HG02759 (cell line): ENCODE data around the gene MON2.

Experiments used
- ATAC-seq: cut with Tn5 transposase; IDR thresholded peaks from one replicate; pipeline ENCODE4 v1.9.1; 2021; ENCODE audit warnings: mild to moderate bottlenecking, moderate library complexity; ENCODE audit not compliant: unreplicated experiment

MON2 gene

DNA sequence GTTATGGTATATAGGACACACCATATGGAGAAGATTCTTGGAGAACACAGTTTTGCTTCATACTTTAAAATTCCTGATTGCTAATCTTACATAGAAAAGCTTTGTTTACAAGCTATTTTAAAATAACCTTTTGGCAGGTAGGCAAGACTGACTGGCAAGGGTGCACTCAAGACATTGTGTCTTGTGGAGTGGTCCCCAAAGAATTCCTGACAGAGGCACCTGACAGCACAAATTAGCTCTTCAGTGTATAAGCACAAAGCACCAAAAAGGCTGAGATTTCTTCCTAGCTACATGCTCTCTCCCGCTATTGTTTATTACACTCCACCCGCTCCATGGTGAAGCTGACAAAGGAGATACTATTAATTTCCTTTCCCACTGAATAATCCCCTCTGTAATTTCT lies 139.4 kb downstream of the MON2 start:
- no peak for ATAC-seq

DNA sequence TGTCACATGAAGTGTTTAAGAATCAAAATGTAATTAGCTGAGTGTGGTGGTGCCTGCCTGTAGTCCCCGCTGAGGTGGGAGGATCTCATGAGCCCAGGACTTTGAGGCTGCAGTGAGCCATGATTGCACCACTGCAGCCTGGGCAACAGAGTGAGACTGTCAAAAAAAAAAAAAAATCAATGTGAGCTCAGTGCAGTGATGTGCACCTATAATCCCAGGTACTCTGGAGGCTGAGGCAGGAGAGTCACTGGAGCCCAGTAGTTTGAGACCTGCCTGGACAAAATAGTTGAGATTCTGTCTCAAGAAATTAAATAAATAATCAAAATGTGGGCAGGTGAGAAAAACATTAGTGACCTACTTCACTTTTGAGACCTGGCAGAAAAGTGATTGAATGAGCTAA lies 140.0 kb downstream of the MON2 start:
- no peak for ATAC-seq

DNA sequence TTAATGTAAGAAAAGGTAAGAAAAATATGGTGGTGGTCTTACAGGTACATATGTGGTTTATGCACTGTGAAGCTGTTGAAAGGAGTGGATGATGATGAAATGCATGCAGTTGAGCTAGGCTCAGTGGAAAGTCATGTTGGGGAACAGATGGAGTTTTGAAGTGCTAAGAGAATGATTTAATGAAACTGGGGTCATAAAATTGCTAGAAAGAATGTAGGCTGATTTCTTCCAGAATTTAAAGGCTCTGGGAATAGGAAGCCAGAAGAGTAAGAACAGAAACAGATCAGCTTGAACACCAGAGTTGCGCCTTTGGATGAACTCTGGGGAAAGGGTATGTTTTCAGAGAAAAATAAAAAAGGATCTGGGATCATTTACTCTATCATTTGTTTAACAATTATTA lies 146.5 kb downstream of the MON2 start:
- no peak for ATAC-seq

DNA sequence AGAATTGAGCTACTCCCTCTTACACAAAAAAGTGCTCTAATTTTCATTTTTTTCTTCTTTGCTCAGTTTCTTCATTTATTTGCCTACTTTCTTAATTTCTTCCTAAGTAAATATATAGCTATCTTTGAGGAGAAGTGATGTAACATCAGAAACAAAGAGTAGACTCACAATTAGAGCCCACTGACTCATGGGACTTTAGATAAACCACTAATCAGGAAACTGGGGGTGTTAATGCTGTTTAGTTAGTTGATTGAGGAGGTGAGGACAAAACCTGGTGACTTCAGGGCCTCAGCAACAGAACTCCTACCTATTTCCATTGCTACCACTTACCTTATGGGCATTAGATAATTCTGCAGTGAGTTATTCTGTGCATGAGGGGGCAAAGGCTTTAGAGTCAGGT lies 151.7 kb downstream of the MON2 start:
- no peak for ATAC-seq

DNA sequence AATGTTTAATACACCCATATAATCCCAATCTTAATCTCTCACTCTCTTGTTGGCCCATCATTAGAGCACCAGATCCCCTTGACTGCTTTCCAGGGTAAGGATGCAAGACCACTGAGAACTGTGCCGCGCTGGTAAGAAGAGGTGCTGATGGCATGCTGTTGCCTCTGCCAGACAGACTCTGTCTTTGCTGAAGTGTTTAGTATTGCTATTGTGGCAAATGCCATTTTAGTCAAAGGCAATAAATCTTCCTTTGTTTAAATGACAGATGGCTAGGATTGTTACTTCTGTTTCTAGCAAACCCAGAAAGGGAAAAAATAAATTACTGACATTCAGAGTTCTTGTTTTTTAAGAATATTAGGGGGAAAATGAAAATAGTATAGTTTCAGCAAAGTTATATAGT lies 152.3 kb downstream of the MON2 start:
- ATAC-seq: no peak

DNA sequence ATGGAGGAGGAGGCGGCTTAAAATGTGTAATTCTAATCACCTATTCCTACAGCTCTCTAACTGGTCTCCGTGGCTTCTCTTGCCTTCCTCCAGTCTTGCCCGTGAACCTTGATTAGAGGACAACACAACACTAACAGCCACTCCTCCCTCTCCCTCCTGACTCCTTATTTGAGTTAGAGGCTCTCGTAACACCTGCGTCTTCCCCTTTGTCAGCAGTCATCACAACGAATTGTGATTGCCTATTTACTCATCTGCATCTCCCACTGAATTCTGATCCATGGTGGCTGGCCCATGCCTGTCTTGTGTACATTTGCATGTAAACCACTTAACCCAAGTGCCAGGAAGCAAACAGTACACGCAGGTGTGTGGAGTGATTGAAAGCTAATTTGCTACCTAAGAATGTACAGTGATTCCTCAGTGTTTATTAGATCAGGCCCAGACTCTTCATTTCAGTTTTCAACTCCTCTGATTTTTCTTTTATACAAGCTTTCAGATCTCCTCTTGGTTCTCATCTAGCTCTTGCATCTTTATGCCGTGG lies 154.5 kb downstream of the MON2 start:
- ATAC-seq: no peak

DNA sequence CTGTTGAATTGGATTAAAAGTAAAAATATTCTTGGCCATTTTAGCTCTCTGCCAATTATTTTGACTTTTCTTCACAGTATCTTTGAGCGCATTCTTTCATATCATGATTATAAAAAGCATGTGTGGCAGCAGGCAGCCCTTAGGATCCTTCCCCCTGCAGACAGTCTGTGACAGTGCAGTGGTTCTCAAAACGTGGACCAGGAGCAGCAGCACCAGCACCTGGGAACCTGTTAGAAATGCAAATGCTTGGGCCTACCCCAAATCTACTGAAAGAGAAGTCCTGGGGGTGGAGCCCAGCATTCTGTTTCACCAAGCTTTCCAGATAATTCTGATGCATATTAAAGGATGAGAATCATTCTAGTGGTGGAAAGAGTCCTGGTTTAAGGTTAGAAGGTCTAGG lies 155.6 kb downstream of the MON2 start:
- ATAC-seq: no peak

DNA sequence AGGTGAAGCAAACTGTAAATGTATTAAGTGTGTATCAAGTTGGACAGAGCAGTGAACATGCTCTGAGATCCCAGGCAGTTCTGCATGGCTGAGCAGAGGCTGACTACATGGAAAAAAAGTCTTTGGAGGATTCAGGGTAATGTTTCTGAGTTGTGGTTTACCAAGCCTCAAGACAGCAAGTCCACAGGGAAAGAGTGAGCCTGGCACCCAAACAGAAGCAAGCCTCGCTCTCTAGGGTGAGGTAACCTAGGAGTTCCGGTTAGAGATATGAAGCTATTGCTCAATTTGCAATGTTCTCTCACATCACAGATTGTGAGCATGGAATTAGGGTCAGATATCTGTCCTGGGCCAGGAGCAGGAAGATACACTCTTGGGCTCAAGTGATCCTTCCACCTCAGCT lies 158.6 kb downstream of the MON2 start:
- ATAC-seq: no peak

DNA sequence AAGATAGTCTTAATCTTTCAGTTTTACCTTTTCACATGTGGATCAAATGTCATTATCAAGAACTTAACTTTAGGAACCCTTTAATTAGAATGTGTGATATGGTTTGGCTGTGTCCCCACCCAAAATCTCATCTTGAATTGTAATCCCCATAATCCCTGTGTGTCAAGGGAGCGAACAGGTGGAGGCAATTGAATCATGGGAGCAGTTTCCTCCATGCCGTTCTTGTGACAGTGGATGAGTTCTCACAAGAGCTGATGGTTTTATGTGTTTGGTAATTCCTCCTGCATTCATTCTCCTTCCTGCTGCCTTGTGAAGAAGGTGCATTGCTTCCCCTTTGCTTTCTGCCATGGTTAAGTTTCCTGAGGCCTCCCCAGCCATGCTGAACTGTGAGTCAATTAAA lies 160.6 kb downstream of the MON2 start:
- no peak for ATAC-seq

DNA sequence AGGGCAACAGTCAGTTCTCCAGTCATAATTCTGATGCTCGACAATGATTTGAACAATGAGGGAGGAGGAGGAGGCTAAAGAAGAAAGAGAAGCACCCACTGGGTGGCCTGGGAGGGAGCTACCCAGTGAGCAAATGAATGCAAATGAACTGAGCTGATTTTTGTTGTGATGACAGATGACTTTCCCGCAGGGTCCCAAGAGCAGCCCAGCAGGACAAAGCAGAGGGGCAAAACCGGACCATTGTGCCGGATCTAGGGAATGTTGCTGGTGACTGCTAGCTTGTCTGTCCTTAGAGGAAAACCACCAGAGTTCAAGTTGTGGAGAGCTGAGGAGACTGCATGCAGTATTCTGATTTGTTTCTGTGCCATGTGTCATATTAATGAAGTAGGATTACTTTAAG lies 162.8 kb downstream of the MON2 start:
- no peak for ATAC-seq

DNA sequence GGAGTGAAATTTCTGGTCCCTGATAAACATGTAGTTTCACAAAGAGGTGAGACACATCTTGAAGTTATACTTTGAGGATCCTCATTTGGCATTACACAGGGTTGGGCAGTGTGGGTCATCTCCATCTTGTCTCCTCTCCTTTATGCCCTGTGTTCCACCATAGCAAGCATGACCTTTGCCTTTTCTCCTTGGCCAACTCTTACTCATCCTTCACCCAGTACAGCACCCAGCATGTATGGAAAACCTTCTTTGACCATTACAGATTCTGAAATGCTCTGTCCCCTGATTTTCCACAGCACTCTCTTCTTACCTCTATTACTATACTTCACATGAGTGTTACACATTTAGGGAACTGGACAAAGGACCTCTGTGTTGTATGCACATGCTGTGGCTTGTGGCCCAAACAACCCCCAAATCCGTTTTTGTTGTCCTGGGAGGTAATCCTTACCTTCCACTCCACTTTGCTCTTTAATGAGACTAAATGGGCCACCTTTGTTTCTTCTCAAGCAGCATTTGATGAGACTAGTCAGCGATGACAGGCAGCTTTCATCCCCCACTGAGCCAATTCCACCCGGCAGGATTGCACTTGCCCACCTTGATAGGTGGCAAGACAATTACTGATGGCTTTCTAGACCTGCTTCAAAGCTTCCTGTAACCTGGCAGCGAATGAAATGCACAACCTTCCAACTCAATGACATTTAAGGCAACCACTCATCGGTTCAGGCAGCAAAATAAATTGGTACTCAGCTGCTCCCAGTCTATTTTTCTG lies 163.5 kb downstream of the MON2 start:
- no peak for ATAC-seq

DNA sequence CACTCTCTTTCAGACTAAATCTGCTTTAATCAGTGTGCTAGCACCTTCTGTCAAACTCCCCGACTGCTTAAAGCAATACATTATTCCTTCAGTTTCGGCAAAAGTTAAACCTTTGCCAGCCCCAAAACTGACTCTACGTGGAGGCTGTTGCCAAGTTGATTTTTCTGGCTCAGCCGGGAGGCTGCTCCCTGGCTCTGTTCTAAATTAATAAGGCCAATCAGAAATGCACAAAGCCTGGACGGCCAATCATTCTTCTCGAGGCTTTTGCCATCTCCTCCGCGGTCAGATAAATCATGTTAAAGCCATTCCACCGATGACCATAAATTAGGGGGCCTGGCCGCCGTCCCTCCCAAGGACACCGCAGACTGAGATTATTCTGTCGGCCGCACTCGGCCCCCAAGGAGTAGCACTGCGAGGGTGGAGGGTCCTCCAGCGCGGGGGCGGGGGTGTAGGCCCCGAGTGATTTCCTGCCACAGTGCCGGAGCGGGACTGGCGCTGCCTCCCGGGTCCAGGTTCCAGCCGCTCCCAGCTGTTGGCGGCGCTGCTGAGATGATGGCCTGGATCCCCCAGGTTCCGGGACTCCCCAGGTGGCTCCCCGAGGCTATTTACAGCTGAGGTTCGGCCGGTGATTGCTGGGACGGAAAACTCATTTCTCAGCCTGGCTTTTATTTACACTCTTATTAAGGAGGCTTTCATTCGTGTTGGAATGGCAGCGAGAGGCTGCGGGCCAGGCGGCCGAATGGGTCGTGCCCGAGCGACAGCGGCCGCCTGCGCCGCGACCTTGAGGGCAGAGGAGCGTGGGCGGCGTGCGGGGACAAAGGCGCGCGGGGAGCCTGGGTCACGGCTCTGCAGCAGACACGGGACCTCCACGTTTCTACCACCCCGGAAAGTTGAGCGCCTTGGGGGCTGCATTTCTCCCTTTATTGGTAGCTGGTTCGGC lies 165.1 kb downstream of the MON2 start:
- peak; percentile 74 for ATAC-seq

DNA sequence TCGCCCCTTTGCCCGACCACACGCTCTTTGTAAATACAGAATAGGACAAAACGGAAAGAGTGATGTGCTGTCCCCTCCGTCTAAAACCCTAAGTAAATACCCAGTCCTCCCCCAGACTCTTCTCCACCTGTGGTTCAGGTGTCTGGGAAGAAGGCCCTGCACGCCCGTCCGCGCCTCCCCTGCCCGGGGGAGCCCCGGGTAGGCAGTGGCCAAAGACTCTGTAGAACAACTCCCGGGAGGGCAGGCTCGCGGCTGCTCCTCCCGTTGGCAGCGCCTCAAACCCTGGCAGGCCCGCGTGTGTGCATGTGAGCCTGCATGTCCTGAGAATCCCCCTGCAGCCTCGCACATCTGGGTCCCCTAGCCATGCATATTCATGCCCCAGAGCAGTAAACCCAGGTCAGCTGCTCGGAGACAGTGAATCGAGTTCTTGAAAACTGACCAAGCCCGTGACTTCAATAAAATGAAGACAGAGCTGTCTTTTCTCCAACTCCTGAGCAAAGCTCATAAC lies 165.8 kb downstream of the MON2 start:
- ATAC-seq: peak; percentile 51

DNA sequence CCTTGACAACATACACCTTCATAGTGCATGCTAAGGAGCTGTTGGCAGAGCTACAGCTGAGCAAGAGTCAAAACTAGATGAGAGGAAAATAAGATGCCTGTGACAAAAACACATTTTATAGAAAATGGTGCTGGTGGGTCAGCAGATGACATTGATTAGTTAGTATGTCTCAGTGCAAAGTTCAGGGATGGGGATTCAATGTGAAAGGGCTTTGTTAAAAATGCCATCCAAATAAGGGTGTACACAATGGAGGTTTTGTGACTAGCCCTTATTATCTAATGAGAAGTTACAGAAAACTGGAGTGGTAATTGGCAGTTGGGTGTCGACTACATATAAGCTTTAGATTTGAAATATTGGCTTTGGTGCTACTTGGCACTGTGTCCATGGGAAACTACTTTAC lies 169.0 kb downstream of the MON2 start:
- ATAC-seq: no peak

DNA sequence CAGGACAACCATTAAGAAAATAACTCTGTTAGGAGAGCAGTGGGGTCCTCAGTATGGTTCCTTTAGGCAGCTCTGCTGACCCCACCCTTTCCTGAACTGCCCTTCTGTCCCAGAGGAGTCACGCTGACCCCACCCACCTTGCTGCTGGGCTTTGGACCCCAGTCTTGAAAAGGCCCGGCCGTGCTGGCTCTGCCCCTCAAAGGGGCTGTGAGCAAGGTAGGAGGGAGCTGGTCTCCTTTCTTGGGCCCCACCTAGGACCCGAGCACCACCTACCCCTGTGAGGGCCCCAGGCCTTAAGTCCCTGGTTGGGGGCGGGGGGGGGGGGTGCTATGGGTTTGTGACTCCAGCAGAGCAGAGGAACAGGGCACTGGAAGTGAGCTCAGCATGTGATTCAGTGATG lies 171.1 kb downstream of the MON2 start:
- ATAC-seq: no peak

DNA sequence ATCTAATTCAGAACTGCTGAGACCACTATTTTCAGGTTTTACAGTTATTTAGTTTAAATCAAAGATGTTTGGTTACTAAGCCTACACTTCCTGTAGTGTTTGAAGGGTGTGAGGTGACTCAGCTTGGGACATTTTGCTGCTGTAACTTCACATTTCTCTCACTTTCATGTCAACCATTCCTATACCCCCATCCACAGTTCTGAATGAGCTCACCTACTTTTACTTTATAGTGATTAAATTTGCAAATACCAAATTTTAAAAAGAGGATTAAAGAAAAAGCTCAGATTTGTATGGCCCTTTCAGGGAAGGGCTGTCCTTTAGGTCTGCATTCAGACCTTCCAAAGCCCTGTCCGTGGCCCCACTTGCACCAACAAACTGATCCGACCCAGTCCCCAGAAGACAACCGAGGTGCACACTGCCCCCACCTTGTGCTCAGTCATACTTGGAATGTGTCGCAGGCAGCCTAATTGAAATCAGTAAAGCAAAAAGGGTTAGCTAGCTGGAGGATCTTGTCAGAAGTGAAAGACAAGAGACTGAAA lies 174.4 kb downstream of the MON2 start:
- ATAC-seq: peak; percentile 89

DNA sequence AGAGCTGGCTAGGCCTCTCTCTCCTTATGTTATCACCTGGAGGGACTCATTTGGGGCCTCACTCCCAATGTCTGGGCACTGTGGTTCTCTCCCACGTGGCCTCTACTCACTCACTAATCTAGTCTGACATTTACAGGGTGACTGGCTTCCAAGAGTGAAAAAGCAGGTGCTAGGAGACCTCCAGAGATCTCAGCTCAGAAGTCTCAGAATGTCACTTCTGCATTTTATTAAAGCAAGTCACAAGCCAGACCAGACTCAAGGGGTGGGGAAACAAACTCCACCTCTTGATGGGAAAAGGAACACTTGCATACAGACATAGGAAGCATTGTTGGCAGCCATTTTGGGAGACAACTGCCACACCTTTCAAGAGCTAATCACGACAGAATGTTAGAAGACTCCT lies 175.9 kb downstream of the MON2 start:
- no peak for ATAC-seq

DNA sequence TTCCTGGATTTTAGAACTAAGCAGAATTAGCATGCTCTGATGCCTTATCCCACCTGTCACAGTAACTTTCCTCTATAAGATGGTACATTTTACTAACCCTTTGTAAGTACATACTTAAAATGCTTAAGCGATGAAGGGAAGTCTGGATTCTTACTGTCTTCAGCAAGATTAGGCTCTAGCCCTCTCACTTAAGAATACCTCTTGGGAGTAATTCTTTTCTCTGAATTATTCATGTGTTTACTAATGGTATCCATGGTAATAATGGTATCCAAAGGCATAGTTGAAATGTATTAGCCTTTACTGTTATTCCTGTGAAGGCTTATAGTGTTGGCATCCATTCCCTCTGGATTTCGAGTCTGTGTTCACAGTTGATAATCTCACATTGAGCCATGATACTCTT lies 176.9 kb downstream of the MON2 start:
- no peak for ATAC-seq

DNA sequence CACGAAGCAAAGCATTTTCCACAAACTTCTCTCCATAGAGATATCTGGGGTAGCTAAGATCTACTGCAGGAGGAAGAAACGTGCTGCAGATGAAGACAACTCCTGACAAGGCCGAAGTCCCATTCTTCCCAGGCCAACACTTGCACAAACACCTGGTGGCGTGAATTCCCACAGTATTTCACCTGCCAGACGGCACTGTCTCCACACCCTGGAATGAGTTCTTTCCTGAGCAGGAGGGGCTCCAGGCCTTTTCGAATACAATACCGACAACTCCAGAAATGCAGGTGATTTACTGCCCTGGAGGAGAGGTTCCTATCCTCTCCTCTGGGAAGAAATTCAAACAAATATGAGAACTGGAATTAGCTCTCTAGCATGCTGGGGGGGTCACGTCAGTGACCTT lies 179.9 kb downstream of the MON2 start:
- ATAC-seq: no peak

DNA sequence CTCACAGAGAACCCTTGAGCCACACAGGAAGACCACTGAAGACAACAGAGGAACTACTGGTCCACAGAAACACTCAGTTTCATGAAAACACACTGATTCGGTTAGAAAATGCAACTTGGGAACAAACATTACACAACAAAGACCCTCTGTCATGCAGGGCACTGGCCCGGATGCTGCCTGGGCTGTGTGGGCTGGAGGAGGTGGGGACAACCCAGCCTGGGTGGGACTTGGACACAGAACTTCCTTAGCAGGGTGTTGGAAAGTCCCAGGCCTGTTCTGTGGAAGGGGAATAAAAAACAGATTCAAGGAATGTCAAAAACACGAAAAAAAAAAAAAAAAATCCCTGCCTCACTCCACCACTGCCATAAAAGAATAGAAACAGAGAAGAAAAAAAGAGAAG lies 181.0 kb downstream of the MON2 start:
- ATAC-seq: no peak

DNA sequence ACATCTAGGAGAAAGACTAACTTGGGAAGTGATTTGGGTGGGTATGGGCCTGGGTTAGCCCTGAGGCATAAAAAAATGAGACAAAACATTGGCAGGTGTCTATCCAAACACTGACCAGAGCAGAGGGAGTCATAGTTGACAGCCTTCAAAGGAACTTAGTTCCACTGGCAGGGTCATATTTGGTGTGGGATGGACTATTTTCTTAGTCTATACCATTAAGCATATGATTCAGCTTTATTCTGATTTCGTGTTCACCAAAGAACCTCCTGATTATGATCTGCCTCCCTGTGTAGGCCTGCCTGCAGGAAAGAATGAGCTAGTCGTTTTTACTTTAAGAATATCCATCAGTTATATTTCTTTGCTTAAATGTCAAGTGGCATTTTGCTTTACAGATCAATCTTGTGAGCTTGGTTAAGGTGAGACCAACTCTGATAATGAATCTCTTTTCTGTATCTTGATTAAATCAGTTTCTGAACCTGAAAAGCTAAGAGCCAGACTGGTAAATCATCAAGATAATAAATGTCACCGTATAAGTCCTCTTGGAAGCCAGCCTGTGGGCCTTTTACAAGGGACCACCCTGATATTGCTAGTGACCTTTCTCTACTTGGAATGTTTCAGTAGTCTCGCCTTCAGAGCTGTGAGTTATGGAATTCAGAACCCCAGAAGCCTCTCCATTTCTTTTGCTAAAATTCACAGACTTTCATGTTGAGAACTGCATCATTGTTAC lies 182.9 kb downstream of the MON2 start:
- no peak for ATAC-seq
